DOHH2 (cell line): ENCODE results near the gene PDCD2L.
A peak's percentile ranks its signal among the peaks of the same experiment; 100 is the strongest.

Experiments
- H3F3A ChIP-seq: fragments of 200-600 bp; sonication (generic), shearing (Covaris generic); 2 replicates; pipeline ENCODE4 v1.6.0; 2016; ENCODE audit warnings: antibody characterized with exemption, mild to moderate bottlenecking; ENCODE audit not compliant: control insufficient read depth, insufficient read depth
- H3K27ac ChIP-seq: fragments of 200-600 bp; sonication (generic); 2 replicates; pipeline ENCODE4 v1.5.1; 2014; ENCODE audit warnings: low read depth, mild to moderate bottlenecking, low read length, moderate library complexity
- H3K27me3 ChIP-seq: fragments of 200-600 bp; sonication (generic); 2 replicates; pipeline ENCODE4 v1.6.1; 2014; ENCODE audit warnings: mild to moderate bottlenecking, low read length, mixed read lengths; ENCODE audit not compliant: control insufficient read depth
- H3K36me3 ChIP-seq: fragments of 200-600 bp; sonication (generic); 2 replicates; pipeline ENCODE4 v1.6.1; 2014; ENCODE audit warnings: mild to moderate bottlenecking, low read length, moderate library complexity, mixed read lengths; ENCODE audit not compliant: control insufficient read depth
- H3K4me1 ChIP-seq: fragments of 200-600 bp; sonication (generic); 2 replicates; pipeline ENCODE4 v1.6.1; 2014; ENCODE audit warnings: mild to moderate bottlenecking, low read length, mixed read lengths; ENCODE audit not compliant: control insufficient read depth
- H3K4me2 ChIP-seq: fragments of 200-600 bp; sonication (generic); 2 replicates; pipeline ENCODE4 v1.6.0; 2014; ENCODE audit warnings: mild to moderate bottlenecking, low read length, moderate library complexity
- H3K4me3 ChIP-seq: fragments of 200-600 bp; sonication (generic); 2 replicates; pipeline ENCODE4 v1.5.1; 2014; ENCODE audit warnings: mild to moderate bottlenecking, low read length, mixed read lengths
- H3K79me2 ChIP-seq: fragments of 200-600 bp; sonication (generic); 2 replicates; pipeline ENCODE4 v1.6.1; 2014; ENCODE audit warnings: mild to moderate bottlenecking, low read length, mixed read lengths; ENCODE audit not compliant: control insufficient read depth
- H3K9me2 ChIP-seq: fragments of 200-600 bp; sonication (generic); replicated peaks from 2 replicates; pipeline ENCODE4 v1.6.1; 2014; ENCODE audit warnings: mild to moderate bottlenecking, low read length, mixed read lengths; ENCODE audit not compliant: control insufficient read depth
- H3K9me3 ChIP-seq: fragments of 200-600 bp; sonication (generic); 2 replicates; pipeline ENCODE4 v1.6.1; 2014; ENCODE audit warnings: antibody characterized with exemption, low read length, mixed read lengths; ENCODE audit not compliant: control insufficient read depth, insufficient read depth
- H4K20me1 ChIP-seq: fragments of 200-600 bp; sonication (generic); 2 replicates; pipeline ENCODE4 v1.6.0; 2014; ENCODE audit warnings: low read depth, mild to moderate bottlenecking, antibody characterized with exemption, low read length, moderate library complexity; ENCODE audit not compliant: control insufficient read depth, insufficient read depth
- EZH2phosphoT487 ChIP-seq: fragments of 200-600 bp; sonication (generic); IDR thresholded peaks from 2 replicates; pipeline ENCODE4 v1.6.1; 2017; ENCODE audit warnings: borderline replicate concordance, mild to moderate bottlenecking, antibody characterized with exemption, low read length, moderate library complexity, mixed read lengths
- TF ChIP-seq, protein P1 (sequence below): fragments of 200-600 bp; sonication (generic); IDR thresholded peaks from one replicate; pipeline ENCODE4 v1.5.1; 2014; ENCODE audit warnings: antibody characterized with exemption, mild to moderate bottlenecking, low read depth, low read length; ENCODE audit not compliant: poor library complexity, severe bottlenecking

The PDCD2L gene

DNA sequence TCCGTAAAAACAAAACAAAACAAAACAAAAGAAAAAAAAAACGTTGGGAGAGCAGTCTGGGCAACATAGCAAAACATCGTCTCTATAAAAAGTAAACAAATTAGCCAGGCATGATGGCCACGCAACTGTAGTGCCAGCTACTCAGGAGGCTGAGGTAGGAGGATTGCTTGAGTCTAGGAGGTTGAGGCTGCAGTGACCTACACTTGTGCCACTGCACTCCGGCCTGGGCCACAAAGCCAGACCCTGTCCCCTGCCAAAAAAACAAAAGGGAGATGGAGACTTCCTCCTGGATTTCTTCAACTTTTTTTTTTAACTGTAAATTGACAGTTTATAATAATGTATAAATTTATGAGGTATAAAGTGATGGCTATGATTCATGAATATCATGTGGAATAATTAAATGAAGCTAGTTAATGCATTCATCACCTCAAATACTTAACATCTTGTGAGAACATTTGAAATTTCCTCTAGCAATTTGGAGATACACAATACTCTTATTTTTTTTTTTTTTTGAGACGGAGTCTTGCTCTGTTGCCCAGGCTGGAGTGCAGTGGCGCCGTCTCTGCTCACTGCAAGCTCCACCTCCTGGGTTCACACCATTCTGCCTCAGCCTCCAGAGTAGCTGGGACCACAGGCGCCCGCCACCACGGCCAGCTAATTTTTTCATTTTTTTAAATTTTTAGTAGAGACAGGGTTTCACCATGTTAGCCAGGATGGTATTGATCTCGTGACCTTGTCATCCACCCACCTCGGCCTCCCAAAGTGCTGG lies 1.9 kb downstream of the PDCD2L start:
- Histone ChIP-seq H3K27ac (no peak overlapping the region), H3K79me2 (peaks cover 63% of the 10 kb centered on the region), H3F3A (peaks cover 14% of the 10 kb centered on the region), H3K4me1 (peaks cover 35% of the 10 kb centered on the region), H3K4me2 (peak overlapping the region; percentile 83), H3K9me2 (no peaks in the 10 kb centered on the region), H3K27me3 (no peaks in the 10 kb centered on the region), H4K20me1 (no peaks in the 10 kb centered on the region), H3K9me3 (no peaks in the 10 kb centered on the region), H3K4me3 (peak overlapping the region; percentile 88), H3K36me3 (peaks cover 34% of the 10 kb centered on the region)
- TF ChIP-seq, protein P1, sequence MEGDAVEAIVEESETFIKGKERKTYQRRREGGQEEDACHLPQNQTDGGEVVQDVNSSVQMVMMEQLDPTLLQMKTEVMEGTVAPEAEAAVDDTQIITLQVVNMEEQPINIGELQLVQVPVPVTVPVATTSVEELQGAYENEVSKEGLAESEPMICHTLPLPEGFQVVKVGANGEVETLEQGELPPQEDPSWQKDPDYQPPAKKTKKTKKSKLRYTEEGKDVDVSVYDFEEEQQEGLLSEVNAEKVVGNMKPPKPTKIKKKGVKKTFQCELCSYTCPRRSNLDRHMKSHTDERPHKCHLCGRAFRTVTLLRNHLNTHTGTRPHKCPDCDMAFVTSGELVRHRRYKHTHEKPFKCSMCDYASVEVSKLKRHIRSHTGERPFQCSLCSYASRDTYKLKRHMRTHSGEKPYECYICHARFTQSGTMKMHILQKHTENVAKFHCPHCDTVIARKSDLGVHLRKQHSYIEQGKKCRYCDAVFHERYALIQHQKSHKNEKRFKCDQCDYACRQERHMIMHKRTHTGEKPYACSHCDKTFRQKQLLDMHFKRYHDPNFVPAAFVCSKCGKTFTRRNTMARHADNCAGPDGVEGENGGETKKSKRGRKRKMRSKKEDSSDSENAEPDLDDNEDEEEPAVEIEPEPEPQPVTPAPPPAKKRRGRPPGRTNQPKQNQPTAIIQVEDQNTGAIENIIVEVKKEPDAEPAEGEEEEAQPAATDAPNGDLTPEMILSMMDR: no peak
- TF ChIP-seq EZH2phosphoT487: no peak

DNA sequence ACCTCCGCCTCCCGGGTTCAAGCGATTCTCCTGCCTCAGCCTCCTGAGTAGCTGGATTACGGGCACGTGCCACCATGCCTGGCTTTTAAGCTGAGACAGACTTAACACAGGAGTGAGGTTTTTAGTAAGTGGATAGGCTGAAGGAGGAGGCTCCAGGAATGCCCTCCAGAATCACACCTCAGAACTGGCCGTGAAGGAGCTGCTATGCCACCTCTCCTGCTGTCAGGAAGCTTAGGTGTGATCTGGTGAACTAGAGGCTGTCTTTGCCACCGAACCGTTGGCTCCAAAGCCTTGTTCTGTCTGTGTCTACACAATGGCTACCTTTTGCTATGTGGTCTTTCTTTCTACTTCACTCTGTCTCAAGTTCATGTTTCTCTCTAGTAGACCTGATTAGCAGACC lies 4.2 kb downstream of the PDCD2L start:
- Histone ChIP-seq H3K27ac (no peak overlapping the region), H3K36me3 (peaks cover 44% of the 10 kb centered on the region), H3K27me3 (no peaks in the 10 kb centered on the region), H4K20me1 (no peaks in the 10 kb centered on the region), H3K9me3 (no peaks in the 10 kb centered on the region), H3K79me2 (peaks cover 69% of the 10 kb centered on the region), H3K4me1 (peaks cover 35% of the 10 kb centered on the region), H3K4me3 (no peak overlapping the region), H3F3A (no peaks in the 10 kb centered on the region; the same call in 1 of the 2 replicates), H3K9me2 (no peaks in the 10 kb centered on the region), H3K4me2 (no peak overlapping the region; the same call in 1 of the 2 replicates)
- TF ChIP-seq, protein P1: no peak
- no peak for TF ChIP-seq EZH2phosphoT487

DNA sequence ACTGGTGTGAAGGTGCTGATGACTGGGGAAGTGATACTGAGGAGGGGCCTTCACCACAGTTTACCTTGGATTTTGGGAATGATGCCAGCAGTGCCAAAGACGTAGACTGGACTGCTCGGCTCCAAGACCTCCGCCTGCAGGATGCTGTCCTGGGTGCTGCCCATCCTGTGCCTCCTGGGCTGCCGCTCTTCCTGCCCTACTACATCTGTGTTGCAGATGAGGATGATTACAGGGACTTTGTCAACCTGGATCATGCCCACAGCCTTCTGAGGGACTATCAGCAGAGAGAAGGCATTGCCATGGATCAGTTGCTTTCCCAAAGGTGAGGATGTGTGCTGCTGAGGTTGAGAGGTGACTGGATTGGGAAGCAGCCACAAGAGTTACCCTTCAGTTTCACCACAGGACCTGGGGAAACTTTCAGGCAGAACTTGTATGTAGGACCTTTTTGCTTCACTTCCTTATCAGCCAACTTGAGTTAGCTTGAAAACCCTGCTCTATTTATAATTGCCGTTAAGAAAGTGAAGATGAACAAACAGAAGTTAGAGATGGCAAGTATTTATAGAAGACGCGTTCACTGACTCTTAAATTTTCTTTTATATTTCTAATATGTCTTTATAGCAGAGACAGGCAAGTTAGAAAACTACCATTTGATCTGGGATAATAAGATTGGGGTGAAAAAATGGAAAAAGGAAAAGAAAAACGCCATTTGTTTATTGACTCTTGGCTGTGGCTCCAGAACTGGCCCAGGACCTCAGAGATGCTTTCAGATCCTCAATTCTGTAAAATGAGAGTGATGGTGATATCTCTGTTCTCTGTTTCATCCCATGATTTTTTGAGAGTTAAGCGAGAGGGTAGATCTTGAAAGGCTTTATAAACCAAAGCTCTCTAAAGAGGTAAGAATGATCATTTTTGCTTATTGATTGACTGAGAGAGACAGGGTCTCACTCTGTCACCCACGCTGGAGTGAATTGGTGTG lies 5.3 kb downstream of the PDCD2L start:
- TF ChIP-seq EZH2phosphoT487: no peak
- TF ChIP-seq, protein P1: no peak
- no peaks in the 10 kb centered on the region for H3K9me2 ChIP-seq
- peak overlapping the region; percentile 18; the same call in 1 of the 2 replicates for H3K4me2 ChIP-seq
- H3K27ac ChIP-seq: no peak overlapping the region; the same call in 1 of the 2 replicates
- no peak overlapping the region for H3K4me3 ChIP-seq
- no peaks in the 10 kb centered on the region for H3K9me3 ChIP-seq
- peaks cover 30% of the 10 kb centered on the region for H3K4me1 ChIP-seq
- peaks cover 65% of the 10 kb centered on the region for H3K79me2 ChIP-seq
- H3K36me3 ChIP-seq: peaks cover 53% of the 10 kb centered on the region
- no peaks in the 10 kb centered on the region for H3F3A ChIP-seq
- no peaks in the 10 kb centered on the region for H3K27me3 ChIP-seq
- H4K20me1 ChIP-seq: no peaks in the 10 kb centered on the region
